ENCODE data around the gene NUPR2. TPM values are rescaled to one million over a fixed set of nuclear protein-coding genes. Genes with fewer than 3 reads are reported as not detected.
"Not testable (repeated sequence)": the region's sequence is repeated elsewhere in the genome, so short reads cannot be mapped to it uniquely, and the experiment has no call there.

NUPR2 gene
- total RNA-seq, 1 donor from 2014 or later: not detected

DNA sequence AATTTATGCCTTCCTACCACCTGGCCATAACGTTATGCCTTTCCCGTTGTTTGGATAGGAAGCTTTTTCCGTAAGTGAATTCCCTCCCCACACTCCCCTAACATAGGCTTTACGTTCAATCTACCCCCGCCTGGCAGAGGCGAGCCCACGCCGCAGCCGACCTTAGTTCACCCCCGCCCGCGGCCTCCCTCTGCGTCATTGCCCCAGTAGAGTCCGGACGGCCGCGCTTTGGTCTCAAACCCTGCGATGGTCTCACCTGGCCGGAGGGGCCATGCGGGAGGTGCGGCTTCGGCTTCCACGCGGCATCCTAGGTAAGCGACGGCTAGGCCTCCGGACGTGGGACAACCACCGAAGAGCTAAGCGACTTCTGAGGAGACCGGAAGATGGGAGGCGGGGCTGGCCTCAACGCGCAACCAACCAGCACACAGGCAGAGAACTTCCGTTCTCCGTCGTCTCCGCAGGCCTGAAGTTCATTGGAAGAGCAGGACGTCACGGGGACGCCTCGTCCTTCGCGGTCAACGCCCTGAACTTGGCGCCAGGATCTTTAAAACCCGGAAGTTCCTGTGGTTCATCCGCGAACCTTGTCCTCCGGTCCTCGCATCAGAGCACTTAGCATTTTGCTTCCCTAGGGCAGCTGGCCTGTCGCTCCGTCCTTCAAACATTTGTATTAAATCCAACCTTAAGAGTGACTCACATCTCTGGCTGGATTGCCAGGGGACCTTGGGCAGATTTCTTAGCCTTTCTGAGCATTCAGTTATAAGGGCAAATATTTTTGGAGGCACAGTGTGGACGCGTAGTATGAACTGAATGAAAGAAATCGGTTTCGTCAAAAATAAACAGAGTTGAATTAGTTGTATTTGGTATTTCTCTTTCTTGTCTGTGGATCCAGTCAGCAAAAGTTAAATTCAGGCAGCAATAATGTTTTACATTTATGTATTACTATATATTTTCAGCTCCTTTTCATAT is 9.8 kb downstream of the NUPR2 start, which contains the start of gene CHCHD2:
Gene CHCHD2, minus strand, starts transcription at position 369 of the 966 bp plus-strand sequence. Its CDS starts 63 bp downstream, at position 306.
- Histone ChIP-seq H3F3A (ENCODE audit: low read depth) (no peaks in the 10 kb centered on the region), H3K27ac (no peak within 1 kb of the TSS), H3K4me3 (peak within 1 kb of the TSS; percentile 64), H3K4me1 (no peaks in the 10 kb centered on the region), H3K4me2 (peak within 1 kb of the TSS; percentile 79), H3K9me3 (ENCODE audit: low read depth) (no peaks in the 10 kb centered on the region), H3K27me3 (no peaks in the 10 kb centered on the region), H3K9ac (no peak within 1 kb of the TSS), H2AFZ (replicated peaks) (peak within 1 kb of the TSS; percentile 85), H3K36me3 (no peaks in the 10 kb centered on the region), H4K20me1 (ENCODE audit: low read depth) (no peaks in the 10 kb centered on the region), H3K79me2 (ENCODE audit: low read depth) (peaks cover 11% of the 10 kb centered on the region)
- Mint-ChIP-seq H3K27ac (peak within 1 kb of the TSS; percentile 70), H3K4me3 (peak within 1 kb of the TSS; percentile 94), H3K27me3 (ENCODE audit: insufficient read depth, low read depth) (peaks cover 2% of the 10 kb centered on the region), H3K4me1 (peaks cover 12% of the 10 kb centered on the region), H3K9me3 (peaks cover 3% of the 10 kb centered on the region), H3K36me3 (peaks cover 5% of the 10 kb centered on the region)
- DNase-seq (ENCODE audit: low spot score): peak; percentile 71
- TF ChIP-seq EZH2 (IDR thresholded peaks at IDR 0.05) (no peak), CTCF (IDR thresholded peaks at IDR 0.05) (no peak), EZH2phosphoT487 (IDR thresholded peaks at IDR 0.05) (no peak)

- Histone ChIP-seq H3K79me2 (ENCODE audit: low read depth) (peaks cover 11% of the 10 kb centered on the region), H3K27me3 (no peaks in the 10 kb centered on the region), H4K20me1 (ENCODE audit: low read depth) (no peaks in the 10 kb centered on the region), H3K9me3 (ENCODE audit: low read depth) (no peaks in the 10 kb centered on the region), H3K4me3 (peak overlapping the region; percentile 64), H3K36me3 (no peaks in the 10 kb centered on the region), H3K9ac (no peak overlapping the region), H2AFZ (replicated peaks) (no peak overlapping the region), H3K27ac (no peak overlapping the region), H3K4me1 (no peaks in the 10 kb centered on the region), H3F3A (ENCODE audit: low read depth) (no peaks in the 10 kb centered on the region), H3K4me2 (peak overlapping the region; percentile 79)
- Mint-ChIP-seq H3K4me3 (peak overlapping the region; percentile 94), H3K4me1 (peaks cover 12% of the 10 kb centered on the region), H3K36me3 (peaks cover 12% of the 10 kb centered on the region), H3K27me3 (ENCODE audit: insufficient read depth, low read depth) (peaks cover 2% of the 10 kb centered on the region), H3K9me3 (peaks cover 3% of the 10 kb centered on the region), H3K27ac (peak overlapping the region; percentile 70)
- DNase-seq (ENCODE audit: low spot score): no peak
- TF ChIP-seq EZH2phosphoT487 (IDR thresholded peaks at IDR 0.05) (no peak), EZH2 (IDR thresholded peaks at IDR 0.05) (no peak), CTCF (IDR thresholded peaks at IDR 0.05) (no peak)
These were observed 10.7 kb downstream of the NUPR2 start for GRCh38 chr7:56105508-56105907.

DNA sequence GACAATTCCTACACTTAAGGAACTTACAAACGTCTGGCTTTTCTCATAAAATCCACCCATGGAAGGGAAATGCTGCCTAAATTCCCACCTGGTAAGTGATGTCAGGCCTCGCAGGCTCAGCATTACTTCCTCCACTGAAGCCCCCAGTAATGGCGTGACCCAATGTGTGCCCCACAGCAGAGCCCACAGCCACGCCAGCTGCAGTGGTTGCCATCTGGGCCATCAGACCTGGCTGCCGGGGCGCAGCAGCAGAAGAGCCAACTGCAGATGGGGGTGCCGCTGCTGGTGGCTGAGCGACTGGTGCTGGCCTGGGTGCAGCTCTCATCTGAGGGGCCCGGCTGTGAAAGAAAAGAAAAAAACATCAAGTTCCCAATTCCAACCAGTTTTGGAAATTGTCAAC is 12.1 kb downstream of the NUPR2 start:
- not testable (repeated sequence) for H3K27ac ChIP-seq; H4K20me1 ChIP-seq (ENCODE audit: low read depth)

GRCh38 chr7:56099653-56100052 is 16.6 kb downstream of the NUPR2 start:
- H3K4me3 Mint-ChIP-seq: no peak overlapping the region
- H3K27ac Mint-ChIP-seq: no peak overlapping the region
- no peak for TF ChIP-seq CTCF (IDR thresholded peaks at IDR 0.05)
- no peak for TF ChIP-seq EZH2phosphoT487 (IDR thresholded peaks at IDR 0.05)
- no peak for TF ChIP-seq EZH2 (IDR thresholded peaks at IDR 0.05)
- no peak overlapping the region for H3K4me2 ChIP-seq
- no peak overlapping the region for H3K9ac ChIP-seq
- H3K27me3 ChIP-seq: no peaks in the 10 kb centered on the region
- peaks cover 14% of the 10 kb centered on the region for H3K36me3 Mint-ChIP-seq
- H3K9me3 Mint-ChIP-seq: no peaks in the 10 kb centered on the region
- no peaks in the 10 kb centered on the region for H3F3A ChIP-seq (ENCODE audit: low read depth)
- H3K4me3 ChIP-seq: no peak overlapping the region
- H3K79me2 ChIP-seq (ENCODE audit: low read depth): no peaks in the 10 kb centered on the region
- peaks cover 2% of the 10 kb centered on the region for H3K27me3 Mint-ChIP-seq (ENCODE audit: insufficient read depth, low read depth)
- no peaks in the 10 kb centered on the region for H3K9me3 ChIP-seq (ENCODE audit: low read depth)
- no peaks in the 10 kb centered on the region for H3K4me1 ChIP-seq
- no peaks in the 10 kb centered on the region for H3K4me1 Mint-ChIP-seq
- H3K36me3 ChIP-seq: no peaks in the 10 kb centered on the region
- no peak overlapping the region for H2AFZ ChIP-seq (replicated peaks)
- H3K27ac ChIP-seq: no peak overlapping the region
- no peak for DNase-seq (ENCODE audit: low spot score)
- no peaks in the 10 kb centered on the region for H4K20me1 ChIP-seq (ENCODE audit: low read depth)

More for the DNA sequence above, 12.1 kb downstream of the NUPR2 start:
- DNase-seq (ENCODE audit: low spot score); H2AFZ ChIP-seq (replicated peaks); H3K4me3 ChIP-seq; H3K36me3 ChIP-seq; H3K4me2 ChIP-seq; H3K27ac Mint-ChIP-seq; H3K9me3 ChIP-seq (ENCODE audit: low read depth); H3K4me1 ChIP-seq; H3K9ac ChIP-seq; H3K9me3 Mint-ChIP-seq; H3K4me3 Mint-ChIP-seq; H3K27me3 Mint-ChIP-seq (ENCODE audit: insufficient read depth, low read depth); H3K27me3 ChIP-seq; H3F3A ChIP-seq (ENCODE audit: low read depth): not testable (repeated sequence)
- peaks cover 11% of the 10 kb centered on the region for H3K79me2 ChIP-seq (ENCODE audit: low read depth)
- H3K36me3 Mint-ChIP-seq: peaks cover 14% of the 10 kb centered on the region
- H3K4me1 Mint-ChIP-seq: peaks cover 12% of the 10 kb centered on the region

DNA sequence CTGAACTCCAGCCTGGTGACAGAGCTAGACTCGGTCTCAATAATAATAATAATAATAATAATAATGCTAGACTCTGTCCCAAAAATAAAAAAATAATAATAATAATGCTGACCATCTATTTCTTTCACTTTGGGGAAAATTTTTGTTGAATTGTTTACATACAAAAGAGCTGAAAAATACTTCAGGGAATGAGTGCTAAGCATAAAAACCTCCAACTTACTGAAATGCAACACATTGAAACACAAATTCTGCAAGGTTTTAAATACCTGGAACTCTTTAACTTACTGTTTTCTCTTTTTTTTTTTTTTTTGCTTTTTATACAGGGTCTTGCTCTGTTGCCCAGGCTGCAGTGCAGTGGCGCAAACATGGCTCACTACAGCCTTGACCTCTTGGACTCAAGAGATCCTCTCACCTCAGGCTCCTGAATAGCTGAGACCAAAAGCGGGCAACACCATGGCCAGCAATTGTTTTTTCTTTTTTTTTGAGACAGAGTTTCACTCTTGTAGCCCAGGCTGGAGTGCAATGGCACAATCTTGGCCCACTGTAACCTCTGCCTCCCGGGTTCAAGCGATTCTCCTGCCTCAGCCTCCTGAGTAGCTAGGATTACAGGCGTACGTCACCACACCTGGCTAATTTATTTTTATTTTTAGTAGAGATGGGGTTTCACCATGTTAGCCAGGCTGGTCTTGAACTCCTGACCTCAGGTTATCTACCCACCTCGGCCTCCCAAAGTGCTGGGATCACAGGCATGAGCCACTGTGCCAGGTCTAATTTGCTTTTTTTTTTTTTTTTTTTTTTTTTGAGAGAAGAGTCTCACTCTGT is 17.8 kb downstream of the NUPR2 start:
- H3K4me3 ChIP-seq; DNase-seq (ENCODE audit: low spot score); H4K20me1 ChIP-seq (ENCODE audit: low read depth); H3K27ac ChIP-seq; H3K4me1 ChIP-seq; H3K4me3 Mint-ChIP-seq; H3K27ac Mint-ChIP-seq; H2AFZ ChIP-seq (replicated peaks); H3K9me3 Mint-ChIP-seq; H3K9ac ChIP-seq; H3F3A ChIP-seq (ENCODE audit: low read depth); H3K79me2 ChIP-seq (ENCODE audit: low read depth); H3K36me3 ChIP-seq; H3K4me2 ChIP-seq; H3K27me3 ChIP-seq; H3K9me3 ChIP-seq (ENCODE audit: low read depth); H3K4me1 Mint-ChIP-seq; H3K27me3 Mint-ChIP-seq (ENCODE audit: insufficient read depth, low read depth): not testable (repeated sequence)
- H3K36me3 Mint-ChIP-seq: peaks cover 12% of the 10 kb centered on the region

All from neural progenitor cell (in vitro differentiated cells).